ENCODE measurements around the gene SEC61A1.

- no peak for TF ChIP-seq CTCF (IDR thresholded peaks at IDR 0.05; ENCODE audit: low read depth, low read length)
- TF ChIP-seq EZH2phosphoT487 (IDR thresholded peaks at IDR 0.05; ENCODE audit: low read depth), result no peak
Measured at GRCh38 chr3:128081226-128081625, 29.0 kb downstream of the SEC61A1 start.

Measured in OCI-LY3 (cell line).